Aortic smooth muscle cell (primary cell): ENCODE measurements around the gene KTI12. TPM values are rescaled to one million over a fixed set of nuclear protein-coding genes. Genes with fewer than 3 reads are reported as not detected.

Experiments
- total RNA-seq: library from RNA; depleted of rRNA; stranded (reverse); fragments of >200 nt; gene quantifications from 2 replicates; pipeline ENCODE4 v1.2.3, GENCODE V29; 2014

KTI12 gene
- 8.1 and 9.6 TPM in 2 replicates for total RNA-seq

GRCh38 chr1:52033190-52034049 is at the start of gene KTI12:
KTI12 (minus strand) TSS chr1:52033810; CDS start chr1:52033761, 49 bp downstream.

GRCh38 chr1:52056163-52056936 is 22.7 kb upstream of the KTI12 start, which contains the start of gene BTF3L4:
BTF3L4 (plus strand) TSS chr1:52056295; CDS start chr1:52059848, 3,553 bp downstream.

GRCh38 chr1:52055066-52055865 is 21.7 kb upstream of the KTI12 start, which contains the start of gene TXNDC12:
TXNDC12 (minus strand) TSS chr1:52055191; CDS start chr1:52055096, 95 bp downstream.

GRCh38 chr1:51990478-51990965 is 43.1 kb downstream of the KTI12 start, which contains the start of gene RAB3B:
RAB3B (minus strand) TSS chr1:51990700; CDS start chr1:51977117, 13,583 bp downstream.

Other genes starting within 250 kb of the KTI12 start
- 64.2 and 74.0 TPM in 2 replicates for gene NRDC, start 155.1 kb downstream of the KTI12 start, total RNA-seq
- gene RAB3B, start 43.1 kb downstream of the KTI12 start, total RNA-seq = 0.53 and 1.2 TPM in 2 replicates
- 22.5 and 22.9 TPM in 2 replicates for gene TXNDC12, start 21.4 kb upstream of the KTI12 start, total RNA-seq
- gene BTF3L4, start 22.5 kb upstream of the KTI12 start, total RNA-seq = 32.9 and 36.8 TPM in 2 replicates
- 23.5 and 26.9 TPM in 2 replicates for gene ZFYVE9, start 108.3 kb upstream of the KTI12 start, total RNA-seq